Loucy (cell line): ENCODE measurements around the gene SLBP.

Source experiments
- CTCF ChIP-seq: fragments of 200-600 bp; sonication (generic); conservative IDR thresholded peaks from 2 replicates; pipeline ENCODE4 v1.5.1; 2014; ENCODE audit warnings: mild to moderate bottlenecking, antibody characterized with exemption, low read length
- EZH2phosphoT487 ChIP-seq: fragments of 200-600 bp; IDR thresholded peaks from 2 replicates; pipeline ENCODE4 v1.6.1; 2018; ENCODE audit warnings: antibody characterized with exemption, mild to moderate bottlenecking, moderate library complexity, borderline replicate concordance

GRCh38 chr4:1678244-1678643, 33.9 kb downstream of the SLBP start:
- TF ChIP-seq CTCF (no peak), EZH2phosphoT487 (no peak)
